Globus pallidus (tissue), 1 donor: ENCODE results near the gene TSEN2.
"Not testable (repeated sequence)": the region's sequence is repeated elsewhere in the genome, so short reads cannot be mapped to it uniquely, and the experiment has no call there.

ENCODE experiments used
- DNase-seq: peaks from one replicate; pipeline ENCODE4 v3.0.0-alpha.2; 2015; ENCODE audit warnings: low spot score

TSEN2 gene

DNA sequence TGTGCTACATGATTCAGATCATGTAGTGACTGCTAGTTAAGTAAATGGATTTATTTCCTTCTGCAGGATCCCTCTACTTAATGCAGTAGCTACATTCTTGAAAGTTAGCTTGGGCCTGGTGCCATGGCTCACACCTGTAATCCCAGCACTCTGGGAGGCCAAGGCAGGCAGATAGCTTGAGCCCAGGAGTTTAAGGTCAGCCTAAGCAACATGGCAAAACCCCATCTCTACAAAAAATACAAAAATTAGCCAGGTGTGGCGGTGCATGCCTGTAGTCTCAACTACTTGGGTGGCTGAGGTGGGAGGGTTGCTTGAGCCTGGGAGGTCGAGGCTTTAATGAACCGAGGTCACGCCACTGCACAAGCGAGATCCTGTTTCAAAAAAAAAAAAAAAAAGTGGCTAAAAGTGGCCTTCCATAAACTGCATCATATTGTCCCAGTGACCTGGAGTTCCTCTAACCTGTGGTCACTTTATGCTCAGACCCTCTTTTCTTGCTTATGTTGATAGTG, 22.0 kb downstream of the TSEN2 start:
- DNase-seq = no peak

DNA sequence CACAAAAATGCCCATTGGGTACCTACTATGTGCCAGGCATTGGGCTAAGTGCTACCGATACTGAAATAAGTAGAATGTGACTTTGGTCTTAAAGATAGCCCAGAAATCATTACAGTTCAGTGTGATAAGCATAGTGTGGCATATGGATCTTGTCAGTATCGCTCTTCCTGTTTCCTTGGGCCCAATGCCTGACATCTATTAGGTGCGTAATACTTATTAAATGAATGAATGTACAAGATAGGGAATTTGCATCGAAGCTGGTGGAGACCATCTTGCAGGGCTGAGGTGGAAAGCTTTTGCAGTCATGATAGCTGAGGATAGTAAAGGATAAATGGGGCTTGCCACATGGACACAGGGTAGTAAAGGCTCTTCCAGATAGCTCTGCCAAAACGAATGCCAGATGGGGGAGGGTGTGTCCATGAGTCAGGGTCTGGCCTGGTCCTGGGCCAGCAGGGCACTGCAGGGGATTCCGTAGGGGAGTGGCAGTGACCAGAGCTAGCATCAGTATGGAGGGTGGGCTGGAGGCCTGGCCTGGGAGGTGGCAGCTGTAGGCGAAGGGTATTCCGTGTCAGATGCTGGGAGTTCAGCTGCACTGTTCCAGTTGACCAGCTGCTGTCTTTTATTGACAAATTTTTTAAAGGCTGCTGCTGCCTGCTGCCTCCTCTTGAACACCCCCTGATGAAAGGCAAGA, 23.5 kb downstream of the TSEN2 start:
- no peak for DNase-seq

DNA sequence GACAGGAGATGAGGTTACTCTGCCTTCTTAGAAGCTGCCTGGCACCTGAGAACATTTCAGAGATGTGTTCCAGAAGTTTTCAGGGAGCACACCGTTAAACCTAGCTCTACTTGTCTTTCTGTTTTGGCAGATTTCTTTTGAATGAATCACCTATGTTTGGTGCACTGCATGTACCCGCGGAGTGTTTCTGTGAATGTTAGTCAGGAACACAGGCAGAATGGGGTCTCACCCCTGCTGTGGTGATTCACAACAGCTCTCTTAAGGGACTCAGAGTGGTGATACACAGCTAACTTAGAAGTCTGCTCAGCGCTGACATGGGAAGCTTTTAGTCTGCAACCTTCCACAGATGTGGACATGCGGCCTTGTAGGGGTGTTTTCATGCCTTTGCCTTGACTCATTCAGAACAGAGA, 24.0 kb downstream of the TSEN2 start:
- DNase-seq = no peak

DNA sequence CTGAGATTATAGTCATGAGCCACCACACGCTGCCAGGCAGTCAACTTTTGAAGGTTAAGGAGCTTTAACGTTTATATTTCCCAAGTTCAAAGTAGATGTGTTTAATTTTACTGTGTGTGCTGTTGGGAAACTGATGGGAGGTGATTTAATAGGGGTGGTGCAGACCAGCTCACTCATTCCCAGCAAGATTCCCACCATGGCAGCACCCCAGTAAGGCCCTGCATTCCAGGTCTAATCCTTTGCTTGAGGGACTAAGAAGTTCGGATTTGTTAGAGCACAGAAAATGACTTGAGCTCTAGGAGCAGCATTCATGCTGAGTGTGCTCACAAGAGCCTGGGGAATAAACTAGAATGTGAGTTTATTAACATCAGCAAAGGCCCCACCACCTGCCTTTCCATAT, 25.2 kb downstream of the TSEN2 start:
- DNase-seq = no peak

DNA sequence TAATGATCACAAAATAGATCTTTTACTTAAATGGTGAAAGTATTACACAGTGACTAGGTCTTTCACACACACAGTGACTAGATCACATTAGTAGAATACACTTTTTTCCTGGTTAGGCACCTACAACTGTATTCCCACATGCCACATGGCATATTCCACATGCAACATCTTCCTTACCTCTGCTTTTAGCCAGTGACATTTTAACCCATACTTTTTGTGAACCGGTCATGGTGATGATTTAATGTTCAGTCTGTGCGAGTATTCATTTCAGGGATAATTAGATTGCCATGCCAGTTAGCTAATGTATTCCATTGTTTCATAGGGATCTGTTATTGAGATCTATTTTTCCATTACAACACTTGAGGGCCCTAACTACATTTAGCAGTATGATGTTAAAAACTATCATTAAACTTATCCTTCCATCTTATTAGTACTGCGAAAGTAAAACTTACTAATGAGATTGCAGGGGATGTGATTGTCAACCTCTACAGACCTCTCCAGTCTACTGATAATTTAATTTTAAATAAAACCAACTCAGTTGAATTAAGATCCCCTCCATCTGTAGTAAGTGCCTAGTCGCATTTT, 28.3 kb downstream of the TSEN2 start:
- no peak for DNase-seq

DNA sequence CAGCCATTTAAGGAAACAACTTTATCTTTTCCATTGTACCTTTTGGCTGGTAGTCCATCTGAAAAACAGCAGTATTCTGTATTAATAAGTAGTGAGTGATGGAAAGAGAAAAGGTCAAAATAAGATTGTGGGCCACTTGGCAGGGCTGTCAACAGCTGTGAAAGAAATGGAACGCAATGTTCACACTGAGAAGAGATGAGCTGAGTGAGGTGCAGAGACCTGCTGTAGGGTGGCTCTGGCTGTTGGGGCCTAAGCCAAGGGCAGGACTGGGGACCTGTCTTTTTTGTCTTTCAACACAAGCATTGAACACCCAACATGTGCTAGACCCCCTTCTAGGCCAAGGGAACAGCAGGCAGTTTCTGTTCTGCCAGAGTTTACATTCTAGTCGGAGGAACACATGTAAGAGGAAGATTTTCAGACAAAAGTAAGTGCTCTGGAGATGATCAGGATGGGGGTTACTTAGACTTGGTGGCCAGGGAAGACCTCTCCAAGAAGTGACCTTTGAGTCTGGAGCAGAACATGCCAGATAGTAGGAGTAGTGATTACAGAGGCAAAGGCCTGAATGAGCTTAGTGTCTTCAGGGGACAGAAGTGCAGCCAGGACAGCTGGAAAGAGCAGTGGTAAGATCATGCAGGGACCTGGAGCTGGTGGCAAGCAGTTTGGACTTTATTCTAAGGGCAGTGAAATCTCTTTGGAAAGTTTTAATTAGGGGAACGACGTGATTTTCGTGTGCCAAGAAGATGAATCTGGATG, 29.6 kb downstream of the TSEN2 start:
- DNase-seq = no peak

DNA sequence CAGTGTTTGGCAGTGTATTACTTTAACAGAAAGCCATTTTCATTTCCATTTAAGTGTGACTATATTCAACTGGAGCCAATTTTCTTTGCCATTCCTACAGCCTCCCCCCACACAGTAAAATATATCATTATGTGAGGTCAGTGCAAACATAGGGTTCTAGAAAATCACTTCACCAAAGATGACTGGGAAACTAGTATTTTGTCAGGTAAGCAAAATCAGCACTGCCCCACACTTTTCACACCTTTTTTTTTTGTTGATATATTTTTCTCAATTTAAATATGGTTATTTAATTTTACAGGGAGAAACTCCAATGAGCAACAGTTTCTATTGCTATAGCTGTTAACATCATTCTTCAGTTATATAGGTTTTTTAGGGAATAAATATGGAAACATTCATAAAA, 31.4 kb downstream of the TSEN2 start:
- no peak for DNase-seq

DNA sequence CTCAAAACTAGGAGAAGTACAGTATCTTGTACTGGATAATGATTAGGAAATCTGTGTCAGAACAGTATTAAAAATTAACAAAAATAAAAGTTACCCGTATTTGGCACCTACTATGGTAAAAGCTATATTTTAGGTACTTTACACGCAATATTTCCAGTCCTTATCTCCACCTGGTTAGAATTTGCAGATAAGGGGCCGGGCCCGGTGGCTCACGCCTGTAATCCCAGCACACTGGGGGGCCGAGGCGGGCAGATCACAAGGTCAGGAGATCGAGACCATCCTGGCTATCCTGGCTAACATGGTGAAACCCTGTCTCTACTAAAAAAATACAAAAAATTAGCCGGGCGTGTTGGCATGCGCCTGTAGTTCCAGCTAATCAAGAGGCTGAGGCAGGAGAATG, 32.6 kb downstream of the TSEN2 start:
- DNase-seq = no peak

DNA sequence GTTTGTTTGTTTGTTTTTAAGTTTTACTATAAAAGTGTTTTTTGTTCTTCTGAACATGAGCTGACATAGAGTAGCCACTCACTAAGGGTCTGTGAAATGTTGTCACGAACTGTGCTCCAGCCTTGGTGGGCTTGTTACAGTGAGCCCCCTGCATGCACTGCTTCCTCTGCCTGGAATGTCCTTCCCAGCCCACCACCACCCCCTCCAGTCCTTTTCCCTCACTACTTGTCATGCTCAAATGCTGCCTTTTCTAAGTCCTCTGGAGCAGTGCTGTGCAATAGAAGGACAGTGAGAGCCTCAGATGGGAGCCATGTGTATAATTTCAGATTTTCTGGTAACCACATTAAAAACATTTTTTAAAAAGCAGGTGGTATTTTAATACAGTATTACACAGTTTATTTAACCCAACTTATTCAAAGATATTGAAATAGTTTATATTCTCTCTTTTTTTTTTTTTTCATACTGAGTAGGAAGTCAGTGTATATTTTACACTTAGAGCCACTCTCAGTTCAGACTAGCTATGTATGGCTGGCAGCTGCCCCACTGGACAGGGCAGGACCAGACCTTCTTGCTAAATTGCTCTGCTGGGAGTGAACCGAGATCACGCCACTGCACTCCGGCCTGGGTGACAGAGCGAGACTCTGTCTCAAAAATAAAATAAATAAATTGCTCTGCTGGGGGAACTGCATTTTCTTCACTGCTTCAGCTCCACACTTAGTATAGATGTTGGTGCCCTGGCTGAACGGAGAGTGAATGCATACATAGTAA, 34.2 kb downstream of the TSEN2 start:
- no peak for DNase-seq

DNA sequence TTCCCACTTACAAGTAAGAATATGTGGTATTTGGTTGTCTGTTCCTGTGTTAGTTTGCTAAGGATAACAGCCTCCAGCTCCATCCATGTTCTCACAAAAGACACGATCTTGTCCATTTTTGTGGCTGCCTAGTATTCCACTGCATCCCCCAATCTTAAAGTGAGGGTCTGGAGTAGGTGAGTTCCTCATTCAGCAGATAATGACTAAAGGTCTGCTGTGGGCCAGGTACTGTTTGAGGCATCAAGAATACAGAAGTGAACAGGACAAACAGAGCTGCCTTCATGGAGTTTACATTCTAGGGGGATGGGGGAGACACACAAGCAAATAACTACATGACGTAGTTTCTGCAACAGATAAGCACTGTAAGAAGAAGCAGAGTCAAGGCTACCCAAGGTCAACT, 36.7 kb downstream of the TSEN2 start:
- DNase-seq = no peak

DNA sequence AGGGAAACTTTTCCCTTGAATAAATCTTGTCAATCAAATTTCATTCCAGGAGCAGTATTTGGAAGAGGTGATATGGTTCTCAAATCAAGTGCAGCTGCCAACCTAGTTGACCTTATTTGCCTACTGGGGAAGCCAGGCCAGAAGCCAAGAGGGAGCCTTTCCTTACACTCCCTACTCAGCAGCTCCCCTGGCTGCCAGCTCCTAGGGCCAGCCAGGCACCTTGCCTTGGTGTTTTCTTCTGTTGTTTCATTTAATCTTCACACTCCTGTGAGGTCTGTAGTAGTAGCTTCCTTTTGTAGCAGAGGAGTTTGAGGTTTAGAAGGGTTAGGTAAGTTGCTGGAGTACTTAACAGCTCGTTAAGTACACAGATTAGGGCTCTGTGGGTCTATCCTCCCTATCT, 38.4 kb downstream of the TSEN2 start:
- no peak for DNase-seq

DNA sequence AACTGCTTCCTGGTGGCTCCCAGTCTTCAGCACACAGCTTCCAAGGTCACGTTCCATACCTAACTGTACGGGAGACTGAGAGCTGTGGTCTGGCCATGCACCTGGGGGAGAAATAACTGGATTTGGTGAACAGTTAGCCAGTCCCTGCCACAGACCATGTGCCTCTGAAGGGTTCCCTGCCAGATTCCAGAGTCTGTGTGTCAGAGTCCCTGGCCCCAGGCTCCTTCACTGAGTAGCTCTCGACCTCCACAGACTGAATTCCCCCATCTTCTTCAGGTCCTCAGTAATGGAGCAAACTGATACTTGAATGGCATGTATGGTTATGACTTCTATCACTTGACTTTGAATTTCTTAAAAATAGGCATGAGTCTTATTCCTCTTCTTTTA, 43.5 kb downstream of the TSEN2 start:
- DNase-seq = no peak

DNA sequence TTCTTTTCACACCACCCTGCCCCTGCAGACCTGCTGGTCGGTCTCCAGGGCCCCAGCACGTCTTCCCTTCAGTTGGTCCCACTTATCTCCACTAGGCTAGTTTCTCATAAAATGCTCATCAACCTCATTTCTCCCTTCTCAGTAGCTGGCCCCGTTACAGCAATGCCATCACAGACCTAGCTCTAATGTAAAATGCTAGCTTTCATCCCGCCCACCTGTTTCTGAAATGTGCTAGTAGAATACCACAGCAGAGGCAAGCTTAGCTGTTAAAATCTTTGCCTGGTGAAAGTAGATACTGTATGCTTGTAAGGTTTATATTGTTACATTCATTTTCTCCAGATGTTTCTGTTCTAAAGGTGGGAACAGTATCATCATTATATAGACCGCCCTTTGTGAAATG, 47.9 kb downstream of the TSEN2 start:
- no peak for DNase-seq

DNA sequence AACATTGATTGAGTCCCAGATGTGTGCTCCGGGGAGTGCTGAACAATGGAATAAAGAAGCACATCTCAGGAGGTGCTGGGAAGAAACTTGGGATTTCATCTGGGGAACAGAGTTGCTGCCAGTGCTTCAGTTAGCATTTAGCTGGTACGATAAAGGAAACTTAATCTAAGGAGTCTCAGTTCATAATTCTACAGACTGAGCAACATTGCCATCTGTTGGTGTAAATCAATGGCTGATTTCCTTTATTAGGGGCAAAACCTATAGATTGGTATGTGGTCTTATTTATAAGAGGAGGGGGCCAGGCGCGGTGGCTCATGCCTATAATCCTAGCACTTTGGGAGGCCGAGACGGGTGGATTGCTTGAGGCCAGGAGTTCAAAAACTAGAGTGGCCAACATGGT, 52.1 kb downstream of the TSEN2 start:
- DNase-seq = no peak

DNA sequence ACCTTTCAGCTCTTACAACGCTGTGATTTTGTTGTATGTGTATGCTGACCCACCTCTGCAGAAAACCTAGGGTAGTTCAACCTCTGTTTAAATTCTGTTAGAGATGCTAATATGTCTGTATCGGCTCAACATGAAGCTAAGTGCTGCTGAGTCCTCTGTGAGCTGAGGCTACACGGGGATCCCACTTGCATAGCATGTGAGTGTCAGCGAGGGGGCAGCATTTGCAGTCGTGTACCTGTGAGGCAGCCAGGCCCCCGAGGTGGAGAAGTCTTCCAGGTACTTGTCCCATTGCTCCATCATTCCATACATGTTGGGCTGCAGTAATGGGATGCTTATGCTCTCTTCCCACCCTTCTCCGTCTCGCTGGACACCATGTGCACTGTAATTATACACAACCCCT, 57.3 kb downstream of the TSEN2 start:
- DNase-seq = no peak

DNA sequence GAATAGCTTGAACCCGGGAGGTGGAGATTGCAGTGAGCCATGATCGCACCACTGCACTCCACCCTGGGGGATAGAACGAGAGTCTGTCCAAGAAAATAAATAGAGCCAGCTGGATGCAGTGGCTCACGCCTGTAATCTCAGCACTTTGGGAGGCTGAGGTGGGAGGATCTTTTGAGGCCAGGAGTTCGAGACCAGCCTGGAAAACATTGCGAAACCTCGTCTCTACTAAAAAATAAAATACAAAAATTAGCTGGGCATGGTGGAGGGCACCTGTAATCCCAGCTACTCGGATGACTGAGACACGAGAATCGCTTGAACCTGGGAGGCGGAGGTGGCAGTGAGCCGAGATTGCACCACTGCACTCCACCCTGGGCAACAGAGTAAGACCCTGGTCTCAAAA, 59.2 kb downstream of the TSEN2 start:
- DNase-seq = not testable (repeated sequence)

DNA sequence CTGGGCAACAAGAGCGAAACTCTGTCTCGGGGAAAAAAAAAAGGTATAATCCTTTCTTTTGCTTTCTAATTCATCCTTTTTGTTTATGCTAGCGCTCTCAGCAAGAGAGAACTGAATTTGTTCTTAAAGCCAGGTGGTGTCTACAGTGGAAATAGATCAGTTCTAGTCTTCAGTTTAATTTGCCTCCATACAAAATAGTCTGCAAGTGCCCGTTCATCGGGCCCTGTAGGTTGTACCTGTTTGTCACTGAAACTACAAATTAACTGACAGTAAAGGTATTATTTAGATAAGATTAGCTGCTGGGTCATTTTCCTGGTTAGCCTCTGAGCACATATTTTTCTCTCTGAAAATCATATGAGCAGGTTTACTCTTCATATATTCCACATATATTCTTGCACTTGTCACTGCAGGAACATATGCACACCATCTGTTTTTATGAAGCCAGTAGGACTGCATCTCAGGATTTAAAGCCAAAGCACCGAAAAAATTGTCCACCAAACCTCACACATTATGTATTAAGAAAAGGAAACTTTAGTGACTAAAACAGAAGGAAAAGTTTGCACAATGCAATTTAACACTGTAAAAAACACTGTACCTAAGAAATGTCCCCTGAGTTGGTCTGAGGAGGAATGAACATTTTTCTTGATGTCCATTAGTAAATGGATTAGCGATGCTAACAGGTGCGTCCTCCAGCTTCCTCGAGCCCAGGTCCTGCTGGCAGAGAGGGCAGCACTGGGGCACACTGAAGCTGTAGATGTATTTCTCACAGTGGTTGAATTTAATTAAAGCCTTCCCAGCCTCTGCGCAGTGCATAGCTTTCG, 60.6 kb downstream of the TSEN2 start:
- no peak for DNase-seq

DNA sequence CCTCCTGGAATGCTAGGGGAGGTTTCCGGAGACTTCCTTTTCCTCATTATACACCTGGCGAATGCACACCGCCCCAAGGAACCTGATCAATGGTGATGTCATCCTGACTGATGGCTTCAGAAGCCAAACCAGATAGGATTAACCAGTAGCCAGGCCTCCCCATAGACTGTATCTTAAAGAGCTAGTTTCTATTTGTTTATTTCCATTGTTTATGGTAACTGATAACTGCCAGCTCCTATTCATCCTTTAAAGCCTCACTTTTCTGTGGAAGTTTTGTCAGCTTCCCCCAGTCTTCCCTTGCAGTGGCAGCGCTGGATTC, 61.2 kb downstream of the TSEN2 start, which contains the start of gene MKRN2OS:
TSS of gene MKRN2OS (minus strand) at position 27 of the 319 bp plus-strand sequence. CDS start 35 bp downstream, outside the sequence.
- no peak for DNase-seq

DNA sequence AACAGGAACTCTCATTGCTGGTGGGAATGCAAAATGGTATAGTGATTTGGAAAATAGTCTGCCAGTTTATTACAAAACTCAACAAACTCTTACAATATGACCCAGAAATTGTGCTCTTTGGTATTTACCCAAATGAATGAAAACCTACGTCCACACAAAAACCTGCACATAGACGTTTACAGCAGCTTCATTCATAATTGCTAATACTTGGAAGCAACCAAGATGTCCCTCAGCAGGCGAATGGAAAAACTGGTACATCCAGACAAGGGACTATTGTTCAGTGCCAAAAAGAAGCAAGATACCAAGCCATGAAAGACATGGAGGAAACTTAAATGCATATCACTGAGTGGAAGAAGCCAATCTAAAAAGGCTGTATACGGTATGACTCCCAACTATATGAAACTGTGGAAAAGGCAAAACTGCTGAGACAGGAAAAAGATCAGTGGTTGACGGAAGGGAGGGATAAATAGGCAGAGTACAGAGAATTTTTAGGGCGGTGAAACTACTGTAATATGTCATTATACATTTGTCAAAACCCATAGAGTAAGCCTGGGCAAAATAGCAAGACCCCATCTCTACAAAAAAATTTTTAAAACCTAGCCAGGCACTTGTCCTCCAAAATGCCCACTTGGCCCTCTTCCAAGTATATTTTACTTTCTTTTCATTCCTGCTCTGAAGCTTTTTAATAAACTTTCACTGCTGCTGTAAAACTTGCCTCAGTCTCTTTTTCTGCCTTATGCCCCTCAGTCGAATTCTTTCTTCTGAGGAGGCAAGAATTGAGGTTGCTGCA, 65.9 kb downstream of the TSEN2 start:
- DNase-seq = no peak

DNA sequence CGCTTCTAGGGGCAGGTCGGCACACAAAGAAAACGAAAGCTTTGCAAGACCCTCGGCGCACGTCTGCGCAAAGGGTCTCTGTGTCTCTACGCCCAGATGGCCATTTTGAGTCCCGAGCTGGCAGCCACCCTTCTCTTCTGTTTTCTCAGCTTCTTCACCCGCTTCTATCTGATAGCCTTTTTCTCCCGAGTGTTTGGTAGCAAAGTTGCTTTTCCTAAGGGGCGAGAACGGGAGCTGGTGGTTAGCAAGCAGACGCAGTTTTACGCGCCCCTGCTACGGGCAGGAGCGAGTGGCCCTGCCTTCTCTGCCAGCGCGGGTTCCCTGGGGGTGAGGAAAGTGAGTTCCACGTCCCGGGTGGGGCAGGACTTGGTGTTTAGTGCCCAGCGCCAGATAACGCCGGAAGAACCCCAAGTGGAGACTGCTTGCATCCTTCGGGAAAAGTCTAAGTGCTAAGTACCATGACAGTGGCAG, 69.7 kb downstream of the TSEN2 start:
- DNase-seq = peak; percentile 31

DNA sequence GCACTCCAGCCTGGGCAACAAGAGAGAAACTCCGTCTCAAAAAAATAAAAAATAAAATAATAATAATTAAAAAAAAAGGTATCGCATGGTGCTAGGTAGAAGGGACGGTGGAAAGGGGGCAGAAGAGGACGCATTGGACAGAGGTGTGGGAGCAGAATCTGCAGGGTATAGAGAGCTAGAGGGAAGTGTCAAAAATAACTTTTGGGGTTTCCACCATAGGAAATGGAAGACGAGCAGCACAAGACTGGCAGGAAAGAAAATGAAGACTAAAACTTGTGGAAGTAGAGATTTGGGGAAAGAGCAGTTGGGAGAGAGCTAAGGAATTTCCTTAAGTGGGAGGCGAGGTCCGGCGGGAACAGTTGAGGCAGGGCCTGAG, 72.0 kb downstream of the TSEN2 start:
- DNase-seq = no peak
